H1 (cell line): ENCODE measurements around the gene VAT1L. TPM values are rescaled to one million over a fixed set of nuclear protein-coding genes. Genes with fewer than 3 reads are reported as not detected.

Experiments used
- CBX8 ChIP-seq: fragments of 300-800, 300-1000 bp; sonication (generic); IDR thresholded peaks from 2 replicates; pipeline ENCODE4 v1.7.1; 2016; ENCODE audit warnings: low read depth, low read length, borderline replicate concordance
- E2F6 ChIP-seq: IDR thresholded peaks from 2 replicates; pipeline ENCODE4 v1.6.1; 2012; ENCODE audit warnings: inconsistent platforms
- SIN3A ChIP-seq, 2 experiments: IDR thresholded peaks in 1 of 2; conservative IDR thresholded peaks in 1 of 2; 2 replicates each; pipeline ENCODE4 v1.6.1; 2011 to 2012; ENCODE audit warnings: low read length in 2 of 2, improper control_type of control experiment in 1 of 2, low read depth in 1 of 2, mild to moderate bottlenecking in 1 of 2
- SP1 ChIP-seq: IDR thresholded peaks from 2 replicates; pipeline ENCODE4 v1.6.1; 2011; ENCODE audit warnings: low read depth, low read length
- ZNF274 ChIP-seq: IDR thresholded peaks from 2 replicates; pipeline ENCODE4 v1.7.0; 2012; ENCODE audit warnings: low read length, borderline replicate concordance; ENCODE audit errors: extremely low read depth
- polyA plus RNA-seq, 7 experiments: library from polyadenylated mRNA; depleted of rRNA in 3 of 7; stranded (reverse) in 5 of 7; unstranded in 2 of 7; fragments of >200 nt in 5 of 7; fragments of 200-250 nt in 2 of 7; gene quantifications; 1 replicate in 5 of 7; 2 replicates in 1 of 7; 4 replicates in 1 of 7; pipeline versions ENCODE4 v1.2.1 to v1.2.3, GENCODE V29; 2011 to 2013; ENCODE audit warnings: missing spikeins in 2 of 7, mixed read lengths in 2 of 7
- total RNA-seq: library from RNA; stranded (reverse); fragmentation: NEBNext Ultra II Directional; extraction: Animal tissue kit (Norgen Biotek cat#: 25700); gene quantifications from 2 replicates; pipeline ENCODE4 v1.2.1, GENCODE V29; 2021

VAT1L gene
- total and polyA plus RNA-seq, 2 of the 8 experiments (the other 6 are each of a cell fraction or from before 2014, with no cell fraction given) = 46.3 to 48.2 TPM

GRCh38 chr16:77758046-77758445 lies 30.3 kb upstream of the VAT1L start (continued):
- TF ChIP-seq E2F6 (no peak), CBX8 (no peak), SP1 (no peak), ZNF274 (no peak), SIN3A (conservative IDR thresholded peaks at IDR 0.05 in 1 of 2, IDR thresholded peaks at IDR 0.05 in 1 of 2; ENCODE audit: low read depth in 1 of 2, low read length in 2 of 2) (no peak)
